HUDEP-2 (cell line): ENCODE data around the gene ANKRD17.
"Not testable (repeated sequence)": the region's sequence is repeated elsewhere in the genome, so short reads cannot be mapped to it uniquely, and the experiment has no call there.

Source experiments
- DNase-seq, 76 experiments: peaks; one replicate each; lab custom pipeline; 2025; ENCODE audit not compliant: unreplicated experiment in 76 of 76; lab: John Stamatoyannopoulos, UW

The ANKRD17 gene

DNA sequence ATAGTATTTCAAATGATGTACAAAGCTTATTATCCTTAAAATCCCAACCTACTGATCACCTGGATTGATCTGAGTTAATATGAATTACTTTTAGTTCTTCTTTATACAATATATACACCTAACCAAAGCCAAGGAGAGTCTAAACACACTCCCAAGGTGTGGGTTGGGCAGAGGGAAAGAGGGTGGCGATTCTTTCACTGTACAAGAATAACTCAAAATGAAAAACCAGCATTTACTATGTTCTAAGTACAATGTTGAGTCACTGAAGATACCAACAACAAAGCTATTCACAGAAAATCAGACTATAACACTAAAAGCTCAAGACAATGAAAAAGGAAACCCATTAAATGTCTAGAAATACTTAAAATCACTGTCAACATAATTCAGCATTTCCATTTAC lies 46.6 kb downstream of the ANKRD17 start:
- DNase-seq = no peak

DNA sequence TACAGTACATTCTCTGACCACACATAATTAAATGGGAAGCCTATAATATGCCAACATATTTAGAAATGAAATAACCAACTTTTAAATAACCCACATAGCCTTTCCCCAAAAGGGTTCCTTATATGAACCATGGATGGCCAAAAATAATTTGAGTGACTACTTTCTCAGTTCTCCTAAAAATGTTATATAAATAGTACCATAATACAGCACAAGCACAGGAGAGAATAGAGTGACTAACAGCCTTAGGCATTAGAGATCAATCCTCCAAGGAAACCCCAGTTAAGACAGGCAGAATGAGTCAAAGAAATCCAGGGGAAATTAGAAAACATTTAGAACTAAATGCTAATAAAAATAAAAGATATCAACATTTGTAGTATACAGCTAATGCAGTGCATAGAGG lies 50.2 kb downstream of the ANKRD17 start:
- DNase-seq = no peak

DNA sequence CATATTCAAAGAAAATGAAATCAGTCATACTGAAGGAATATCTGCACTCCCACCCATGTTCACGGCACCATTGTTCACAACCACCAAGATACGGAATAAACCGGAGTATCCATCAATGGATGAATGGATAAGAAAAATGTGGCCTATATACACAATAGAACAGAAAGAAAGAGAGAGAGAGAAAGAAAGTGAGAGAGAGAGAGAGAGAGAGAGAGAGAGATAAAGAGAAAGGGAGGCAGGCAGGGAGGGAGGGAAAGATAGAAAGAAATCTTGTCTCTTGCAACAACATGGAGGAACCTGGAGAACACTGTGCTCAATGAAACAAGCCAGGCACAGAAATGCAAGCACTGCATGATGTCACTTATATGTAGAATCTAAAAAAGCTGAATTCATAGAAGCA lies 52.4 kb downstream of the ANKRD17 start:
- DNase-seq = no peak

DNA sequence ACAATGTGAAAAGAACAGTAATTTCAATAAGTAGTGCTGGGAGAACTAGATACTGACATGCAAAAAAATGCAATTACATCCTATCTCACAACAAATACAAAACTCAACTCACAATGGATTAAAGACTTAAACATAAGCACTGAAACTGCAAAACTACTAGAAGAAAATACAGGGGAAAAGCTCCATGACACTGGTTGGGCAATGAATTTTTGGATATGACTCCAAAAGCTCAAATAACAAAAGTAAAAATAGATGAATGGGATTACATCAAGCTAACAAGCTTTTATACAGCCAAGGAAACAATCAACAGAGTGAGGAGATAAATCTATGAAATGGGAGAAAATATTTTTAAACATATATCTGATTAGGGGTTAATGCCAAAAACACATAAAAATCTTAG lies 53.1 kb downstream of the ANKRD17 start:
- no peak for DNase-seq

DNA sequence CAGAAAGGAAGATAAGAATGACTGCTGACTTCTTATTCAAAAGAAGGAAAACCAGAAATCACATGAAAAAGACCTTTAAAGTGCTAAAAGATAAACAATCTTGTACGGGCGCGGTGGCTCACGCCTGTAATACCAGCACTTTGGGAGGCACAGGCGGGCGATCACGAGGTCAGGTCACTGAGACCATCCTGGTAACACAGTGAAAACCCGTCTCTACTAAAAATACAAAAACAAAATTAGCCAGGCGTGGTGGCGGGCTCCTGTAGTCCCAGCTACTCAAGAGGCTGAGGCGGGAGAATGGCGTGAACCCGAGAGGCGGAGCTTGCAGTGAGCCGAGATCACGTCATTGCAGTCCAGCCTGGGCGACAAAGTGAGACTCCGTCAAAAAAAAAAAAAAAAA lies 54.6 kb downstream of the ANKRD17 start:
- not testable (repeated sequence) for DNase-seq

DNA sequence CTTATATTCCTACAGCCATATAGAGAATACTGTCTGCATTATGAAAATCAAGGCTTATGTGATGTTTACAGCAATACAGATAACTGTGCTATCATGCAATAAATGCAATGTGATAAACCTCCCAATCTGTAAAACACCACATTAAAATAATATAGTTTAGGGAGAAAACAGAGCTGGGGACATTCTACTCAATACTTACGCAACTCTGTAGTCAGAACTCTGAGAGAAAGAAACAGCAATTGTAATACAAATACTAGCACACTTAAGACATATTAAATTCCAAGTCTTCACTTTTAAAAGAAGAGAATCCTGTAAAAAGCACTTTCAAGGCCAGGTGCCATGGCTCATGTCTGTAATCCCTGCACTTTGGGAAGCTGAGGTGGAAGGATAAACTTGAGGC lies 61.4 kb downstream of the ANKRD17 start:
- DNase-seq = no peak

DNA sequence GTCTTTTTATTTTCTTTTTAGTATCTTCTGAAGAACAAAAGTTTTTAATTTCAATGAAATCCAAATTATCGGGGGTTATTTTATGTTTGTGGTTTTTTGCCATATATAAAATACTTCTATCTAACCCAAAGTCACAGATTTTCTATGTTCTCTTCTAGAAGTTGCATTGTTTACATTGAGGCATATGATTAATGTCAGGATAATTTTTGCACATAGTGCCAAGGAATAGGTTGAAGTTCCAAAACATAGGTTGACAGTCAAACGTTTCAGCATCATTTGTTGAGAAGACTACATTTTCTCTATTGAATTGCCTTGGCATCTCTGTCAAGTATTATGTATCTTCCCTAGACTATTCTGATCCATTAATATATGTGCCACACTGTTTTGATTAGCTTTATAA lies 64.5 kb downstream of the ANKRD17 start:
- no peak for DNase-seq

DNA sequence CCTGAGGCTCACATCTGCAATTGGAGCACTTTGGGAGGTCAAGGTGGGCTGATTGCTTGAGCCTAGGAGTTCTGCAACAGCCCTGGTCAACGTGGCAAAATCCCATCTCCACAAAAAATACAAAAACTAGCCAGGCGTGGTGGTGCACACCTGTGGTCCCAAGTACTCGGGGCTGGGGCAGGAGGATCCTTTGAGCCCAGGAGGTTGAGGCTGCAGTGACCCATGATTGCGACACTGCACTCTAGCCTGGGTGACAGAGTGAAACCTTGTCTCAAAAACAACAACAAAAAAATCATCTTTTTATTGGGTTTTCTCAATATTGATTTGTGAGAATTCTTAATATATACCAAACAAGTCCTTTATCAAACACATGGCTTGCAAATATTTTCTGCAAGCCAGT lies 64.9 kb downstream of the ANKRD17 start:
- DNase-seq = no peak

DNA sequence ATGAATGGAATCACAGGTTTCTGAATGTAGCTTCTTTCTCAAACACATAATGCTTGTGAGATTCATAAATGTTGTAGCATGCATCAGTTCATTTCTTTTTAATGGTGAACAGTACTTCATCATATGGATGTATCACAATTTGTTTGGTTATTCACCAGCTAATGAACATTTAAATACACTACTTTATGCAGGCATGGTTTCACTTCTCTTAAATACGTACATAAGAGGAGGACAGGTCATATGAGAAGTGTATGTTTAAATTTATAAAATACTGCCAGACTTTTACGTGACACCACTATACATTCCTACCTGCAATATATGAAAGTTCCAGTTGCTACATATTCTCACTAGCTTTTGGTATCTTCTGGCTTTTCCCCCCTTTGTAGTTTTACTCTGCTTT lies 65.4 kb downstream of the ANKRD17 start:
- DNase-seq = no peak

DNA sequence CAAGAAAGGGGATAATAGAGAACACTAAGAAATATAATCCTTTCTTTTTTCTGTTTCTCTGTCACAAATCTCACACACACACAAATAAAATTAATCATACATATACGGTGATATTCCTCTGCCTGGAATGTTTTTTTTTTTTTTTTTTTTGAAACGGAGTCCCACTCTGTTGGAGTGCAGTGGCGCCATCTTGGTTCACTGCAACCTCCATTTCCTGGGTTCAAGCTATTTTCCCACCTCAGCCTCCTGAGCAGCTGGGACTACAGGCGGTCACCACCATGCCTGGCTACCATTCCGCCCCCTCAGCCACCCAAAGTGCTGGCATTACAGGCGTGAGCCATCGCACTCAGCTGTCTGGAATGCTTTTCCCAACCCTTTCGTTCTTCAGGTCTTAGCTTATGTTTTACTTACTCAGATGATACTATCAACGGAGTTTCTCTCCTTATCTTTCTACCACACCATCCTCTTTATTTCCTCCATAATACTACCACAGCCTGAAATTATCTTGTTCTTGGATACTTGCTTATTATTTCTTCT lies 69.3 kb downstream of the ANKRD17 start:
- no peak for DNase-seq

DNA sequence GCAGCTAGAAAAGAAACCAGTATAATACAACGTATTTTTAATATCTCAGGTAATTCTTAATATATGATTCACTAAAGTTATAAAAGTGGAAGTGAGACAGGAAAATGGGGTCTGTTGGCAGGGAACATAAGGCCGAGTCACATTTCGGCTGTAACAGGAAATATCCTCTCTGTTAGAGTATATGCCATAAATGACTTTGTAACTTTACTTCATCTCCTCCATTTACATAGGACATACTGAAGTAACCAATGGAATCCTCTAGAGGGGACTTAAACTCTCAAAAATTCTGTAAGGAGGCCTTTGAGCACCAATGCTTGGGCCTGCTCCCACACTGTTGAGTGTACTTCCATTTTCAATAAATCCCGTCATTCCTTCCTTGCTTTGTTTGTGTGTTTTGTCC lies 71.3 kb downstream of the ANKRD17 start:
- DNase-seq = no peak

DNA sequence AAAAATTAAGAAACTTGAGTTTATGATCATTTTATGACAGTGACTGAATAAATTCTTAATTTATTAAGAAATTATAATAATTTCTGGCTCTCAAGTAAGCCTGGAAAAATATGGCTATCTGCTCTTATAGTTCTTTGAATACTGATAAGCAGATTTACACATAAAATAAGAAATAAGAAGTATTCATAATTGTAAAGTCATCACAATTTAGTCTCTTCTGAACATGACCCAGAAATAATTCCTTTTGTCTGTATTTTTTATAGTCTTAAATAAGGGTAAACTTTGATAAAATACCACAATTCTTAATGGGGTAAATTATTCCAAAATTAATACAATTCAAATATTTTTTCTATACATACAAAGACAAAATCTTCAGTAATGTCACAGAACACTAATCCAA lies 72.7 kb downstream of the ANKRD17 start:
- no peak for DNase-seq

DNA sequence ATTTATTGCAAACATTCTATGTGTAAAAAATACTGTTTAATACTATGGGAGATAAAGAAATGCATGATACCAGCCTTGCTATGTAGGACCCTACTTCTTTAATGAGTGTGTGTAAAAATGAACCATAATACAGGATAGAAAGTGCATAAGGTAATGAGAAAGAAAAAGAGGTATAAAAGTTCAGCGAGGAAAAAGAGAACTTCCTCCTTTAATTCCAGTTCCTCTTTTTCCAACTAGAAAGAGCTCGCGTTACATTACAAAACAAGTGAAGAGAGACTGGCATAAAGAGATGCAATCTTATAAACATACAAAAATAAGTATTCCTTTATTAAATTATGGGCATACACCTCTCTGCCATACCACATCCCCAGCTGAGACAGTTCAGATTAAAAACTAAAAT lies 77.4 kb downstream of the ANKRD17 start:
- DNase-seq = no peak

DNA sequence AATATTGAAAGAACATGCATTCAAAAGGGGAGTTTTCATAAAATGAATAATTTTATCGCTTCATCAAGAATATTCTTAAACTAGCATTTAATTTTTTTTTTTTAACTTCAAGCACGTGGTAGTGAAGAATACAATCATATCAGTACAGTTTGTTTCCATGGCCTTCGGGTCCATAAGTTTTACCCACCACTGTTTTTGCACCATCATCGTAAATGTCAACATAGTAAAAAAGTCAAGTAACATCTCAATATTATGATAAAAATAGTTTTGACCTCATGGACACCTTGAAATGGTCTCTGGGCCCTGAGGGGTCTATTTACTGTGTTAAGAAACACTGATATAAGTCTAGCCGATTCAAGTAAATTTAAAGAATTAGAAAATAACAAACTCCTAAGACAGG lies 80.2 kb downstream of the ANKRD17 start:
- no peak for DNase-seq

DNA sequence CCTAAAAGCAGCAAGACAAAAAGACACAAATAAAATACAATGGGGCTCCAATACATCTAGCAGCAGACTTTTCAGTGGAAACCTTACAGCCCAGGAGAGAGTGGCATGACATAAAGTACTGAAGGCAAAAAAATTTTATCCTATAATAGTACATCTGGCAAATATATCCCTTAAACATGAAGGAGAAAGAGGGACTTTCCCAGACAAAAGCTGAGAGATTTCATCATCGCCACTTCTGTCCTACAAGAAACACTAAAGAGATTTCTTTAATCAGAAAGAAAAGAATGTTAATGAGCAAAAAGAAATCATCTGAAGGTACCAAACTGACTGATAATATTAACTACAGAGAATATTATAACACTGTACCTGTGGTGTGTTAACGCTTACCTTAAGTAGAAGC lies 86.4 kb downstream of the ANKRD17 start:
- no peak for DNase-seq

DNA sequence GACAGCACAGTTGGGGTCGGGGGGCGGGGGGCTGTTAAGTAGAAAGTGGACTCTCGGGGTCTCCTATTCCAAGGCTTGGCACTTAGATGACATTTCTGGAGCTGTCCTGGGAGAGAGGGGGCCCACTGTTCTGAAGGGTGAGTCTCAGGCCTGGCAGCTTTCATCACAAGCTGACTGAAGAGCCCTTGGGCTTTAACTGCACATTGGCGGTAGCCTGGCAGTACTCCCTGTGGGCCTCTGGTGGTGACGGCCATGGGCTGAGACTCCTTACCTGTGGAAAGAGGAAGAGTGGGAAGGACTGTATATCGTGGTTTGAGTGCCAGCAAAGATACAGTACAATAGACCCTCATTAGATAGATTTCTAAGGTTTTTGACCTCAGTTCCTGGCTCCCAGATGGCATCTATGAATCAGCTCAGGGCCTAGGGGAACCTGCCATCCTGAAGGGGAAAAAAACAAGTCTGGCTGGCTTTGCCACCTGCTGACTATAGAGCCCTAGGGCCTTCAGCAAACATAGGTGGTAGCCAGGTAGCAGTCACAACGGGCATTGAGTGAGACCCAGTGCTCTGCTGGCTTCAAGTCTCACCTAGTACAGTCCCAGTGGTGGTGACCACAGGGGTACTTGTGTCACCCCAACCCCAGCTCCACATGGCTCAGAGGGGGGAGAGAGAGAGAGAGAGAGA lies 87.9 kb downstream of the ANKRD17 start:
- DNase-seq = no peak

DNA sequence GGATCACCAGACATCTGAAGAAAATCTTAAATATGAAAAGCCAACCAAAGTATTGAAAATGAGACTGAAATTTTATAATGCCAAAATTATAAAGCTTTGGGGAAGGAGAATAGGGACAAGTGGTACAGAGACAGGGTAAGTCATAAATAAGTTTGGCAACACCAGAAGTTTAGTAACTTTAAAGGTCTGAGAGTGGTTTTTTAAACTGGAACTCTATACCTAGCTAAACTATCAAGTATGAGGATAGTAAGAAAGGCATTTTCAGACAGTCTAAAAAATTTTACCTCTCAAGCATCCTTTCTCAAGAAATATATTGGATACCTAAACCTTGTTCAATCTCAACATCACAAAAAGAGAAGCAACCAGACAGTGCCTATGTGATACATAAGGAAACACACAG lies 92.4 kb downstream of the ANKRD17 start:
- DNase-seq = no peak

DNA sequence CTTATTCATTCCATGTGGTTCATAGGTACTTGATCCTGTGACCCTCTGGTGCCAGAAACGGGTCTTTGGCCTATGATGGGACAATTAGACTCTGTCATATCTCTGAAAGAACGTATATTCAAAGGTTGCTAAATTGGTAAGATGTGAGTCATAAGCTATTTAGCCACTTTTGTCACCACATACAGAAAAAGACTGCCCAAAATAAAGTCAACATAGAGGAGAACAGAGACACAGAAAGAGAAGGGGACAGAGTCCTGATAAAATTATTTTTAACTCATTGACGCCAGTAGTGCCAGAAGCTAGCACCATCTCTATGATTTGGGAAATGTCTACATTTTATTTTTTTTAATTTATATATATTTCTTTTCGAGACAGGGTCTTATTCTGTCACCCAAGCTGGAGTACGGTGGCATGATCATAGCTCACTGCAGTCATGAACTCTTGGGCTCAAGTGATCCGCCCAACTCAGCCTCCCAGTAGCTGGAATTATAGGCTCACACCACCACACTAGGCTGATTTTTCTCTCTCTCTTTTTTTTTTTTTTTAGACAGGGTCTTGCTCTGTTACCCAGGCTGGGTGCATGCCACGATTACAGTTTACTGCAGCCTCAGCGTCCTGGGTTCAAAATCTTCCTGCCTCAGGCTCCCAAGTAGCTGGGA lies 96.9 kb downstream of the ANKRD17 start:
- no peak for DNase-seq

DNA sequence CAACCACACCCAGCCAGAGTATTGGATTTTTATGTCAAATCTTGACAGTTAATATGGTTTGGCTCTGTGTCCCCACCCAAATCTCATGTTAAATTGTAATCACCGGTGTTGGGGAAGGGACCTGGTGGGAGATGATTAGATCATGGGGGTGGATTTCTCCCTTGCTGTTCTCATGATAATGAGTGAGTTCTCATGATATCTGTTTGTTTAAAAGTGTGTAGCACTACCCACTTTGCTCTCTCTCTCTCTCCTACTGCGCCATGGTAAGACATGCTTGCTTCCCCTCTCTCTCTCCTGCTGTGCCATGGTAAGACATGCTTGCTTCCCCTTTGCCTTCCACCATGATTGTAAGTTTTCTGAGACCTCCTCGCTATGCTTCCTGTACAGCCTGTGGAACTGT lies 102.2 kb downstream of the ANKRD17 start:
- peak in 6 of 76 experiments; percentile 1 to 20 (median 4) for DNase-seq

DNA sequence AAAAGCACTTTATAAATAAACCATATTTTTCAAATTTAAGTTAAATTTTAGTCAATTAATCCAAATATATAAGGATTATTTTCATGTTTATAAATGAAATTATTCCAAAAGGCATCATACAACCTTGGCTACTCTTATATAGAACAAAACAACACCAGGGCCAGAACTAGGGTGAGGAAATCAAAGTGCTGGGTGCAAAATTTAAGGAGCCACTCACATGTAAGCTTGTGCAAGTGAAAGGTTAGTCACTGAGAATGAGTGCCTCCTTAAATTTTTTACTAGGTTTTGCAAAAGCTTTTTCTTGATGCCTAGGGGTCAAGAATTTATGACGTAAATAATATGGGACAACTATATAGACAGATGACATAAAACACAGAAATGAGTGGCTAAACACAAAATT lies 105.7 kb downstream of the ANKRD17 start:
- no peak for DNase-seq

DNA sequence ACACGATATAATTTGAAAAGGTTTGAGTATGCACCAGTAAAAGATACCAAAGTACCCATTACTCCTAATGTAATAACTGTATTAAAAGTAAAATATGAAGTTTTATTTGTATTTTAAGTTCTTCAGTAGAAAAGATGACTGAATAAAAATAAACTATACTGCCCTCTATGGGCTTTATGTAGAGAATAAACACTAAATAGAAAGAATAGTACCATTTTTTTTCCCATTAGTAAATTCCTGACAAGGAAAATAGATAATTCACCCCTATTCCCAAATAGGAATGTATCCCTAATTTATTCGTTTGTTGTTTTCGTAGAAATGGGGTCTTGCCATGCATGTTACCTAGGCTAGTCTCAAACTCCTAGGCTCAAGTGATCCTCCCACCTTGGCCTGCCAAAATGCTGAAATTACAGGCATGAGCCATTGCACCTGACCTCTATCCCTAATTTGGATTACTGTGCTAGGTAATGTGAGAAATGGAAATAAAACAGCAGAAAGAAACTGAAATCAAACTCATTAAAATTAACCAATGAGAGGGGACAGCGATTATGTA lies 115.5 kb downstream of the ANKRD17 start:
- no peak for DNase-seq

DNA sequence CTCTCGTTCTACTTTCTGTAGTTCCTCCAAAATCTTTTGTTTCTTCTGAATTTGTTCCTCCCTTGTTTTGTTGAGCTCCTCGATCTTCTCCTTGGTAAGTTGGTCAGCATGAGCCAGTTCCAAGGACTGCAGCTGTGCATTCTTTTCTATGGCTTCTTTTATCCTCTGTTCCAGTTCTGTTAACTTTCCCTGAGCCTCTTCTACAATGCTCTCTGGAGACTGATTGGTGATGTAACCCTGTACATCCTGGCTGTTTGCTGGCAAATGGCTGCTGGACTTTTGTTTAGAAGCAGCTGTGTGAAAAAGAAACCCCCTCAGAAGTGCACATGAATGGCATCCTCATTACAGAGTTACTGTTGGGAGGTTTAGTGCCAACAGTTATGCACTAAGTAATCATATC lies 118.6 kb downstream of the ANKRD17 start:
- DNase-seq = no peak
